HG02623 (cell line): Measurements from ENCODE around the gene DKK3.

Experiments
- ATAC-seq: cut with Tn5 transposase; IDR thresholded peaks from one replicate; pipeline ENCODE4 v1.9.1; 2021; ENCODE audit warnings: moderate library complexity; ENCODE audit not compliant: unreplicated experiment

DKK3 gene

DNA sequence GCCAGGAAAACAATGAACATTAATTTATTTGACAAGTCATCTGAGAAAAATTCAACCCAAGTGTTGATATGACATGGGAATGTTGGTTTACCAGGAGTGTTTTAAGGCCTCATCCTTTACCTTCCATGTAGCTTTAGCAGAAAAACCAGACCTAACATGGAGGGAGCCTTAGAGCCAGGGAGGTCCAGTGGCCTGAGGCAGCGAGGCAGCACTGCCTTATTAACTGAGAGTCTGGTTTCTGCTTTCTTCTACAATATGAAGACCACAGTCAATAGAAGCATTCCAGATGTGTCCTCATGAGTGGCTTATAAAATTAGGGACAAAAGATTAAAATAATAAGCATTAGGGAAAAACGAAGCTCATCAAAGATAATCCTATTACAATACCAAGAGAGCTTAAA is 61.5 kb downstream of the DKK3 start:
- no peak for ATAC-seq

DNA sequence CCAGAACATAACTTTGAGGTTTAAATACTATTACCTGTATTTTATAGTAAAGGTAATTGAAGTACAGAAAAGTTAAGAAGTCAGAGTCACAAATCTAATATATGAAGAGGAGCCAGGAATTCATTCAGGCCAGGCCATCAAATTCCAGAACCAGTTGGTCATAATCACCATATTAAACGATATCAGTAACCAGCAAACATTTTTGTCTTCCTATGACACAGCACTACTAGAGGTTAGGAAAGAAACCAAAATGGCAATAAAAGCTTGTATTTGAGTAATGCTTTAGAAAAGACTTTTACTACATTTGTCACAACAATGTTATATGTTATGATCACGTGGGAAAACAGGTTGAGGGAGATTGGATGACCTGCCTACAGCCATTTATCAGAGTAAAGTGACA is 62.2 kb downstream of the DKK3 start:
- ATAC-seq, result no peak

DNA sequence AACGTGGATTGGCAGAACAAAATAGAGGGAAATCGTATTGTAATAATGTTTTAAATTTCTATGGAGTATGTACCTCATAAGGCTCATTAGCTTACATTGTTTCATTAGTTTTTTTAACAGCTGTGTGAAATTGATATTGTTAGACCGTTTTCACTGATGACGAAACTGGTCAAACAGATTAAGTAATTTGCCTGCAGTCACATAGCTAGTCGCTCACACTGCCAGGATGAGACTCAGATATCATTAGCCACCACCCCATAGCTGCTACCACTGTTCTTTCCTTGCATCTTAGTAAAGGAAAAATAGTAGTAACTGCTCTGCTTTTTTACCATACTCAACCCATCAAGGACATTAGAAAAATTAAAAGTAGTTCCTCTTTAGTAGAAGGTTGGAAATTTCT is 64.0 kb downstream of the DKK3 start:
- no peak for ATAC-seq

DNA sequence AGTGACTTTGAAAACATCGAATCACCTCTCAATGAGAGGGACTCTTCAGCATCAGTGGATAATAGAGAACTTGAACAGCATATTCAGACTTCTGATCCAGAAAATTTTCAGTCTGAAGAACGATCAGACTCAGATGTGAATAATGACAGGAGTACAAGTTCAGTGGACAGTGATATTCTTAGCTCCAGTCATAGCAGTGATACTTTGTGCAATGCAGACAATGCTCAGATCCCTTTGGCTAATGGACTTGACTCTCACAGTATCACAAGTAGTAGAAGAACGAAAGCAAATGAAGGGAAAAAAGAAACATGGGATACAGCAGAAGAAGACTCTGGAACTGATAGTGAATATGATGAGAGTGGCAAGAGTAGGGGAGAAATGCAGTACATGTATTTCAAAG is 65.8 kb downstream of the DKK3 start:
- no peak for ATAC-seq

DNA sequence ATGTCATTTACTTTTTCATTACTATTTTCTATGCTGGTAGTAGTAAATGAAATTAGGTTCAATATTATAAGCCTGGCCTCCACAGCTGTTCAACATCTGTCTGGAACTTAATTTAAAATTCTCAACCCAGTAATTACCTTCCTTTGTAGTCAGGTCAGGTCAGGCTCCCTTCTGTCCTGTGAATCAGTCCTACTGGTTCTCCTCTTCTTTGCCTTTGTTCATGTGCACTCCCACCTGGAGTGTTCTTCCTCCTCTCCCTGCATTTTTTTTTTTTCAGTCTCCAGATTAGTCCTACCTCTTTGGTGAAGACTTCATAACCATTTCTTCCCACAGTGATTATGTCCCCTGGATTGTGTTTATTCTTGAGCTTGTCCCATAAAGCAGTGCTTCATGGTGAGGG is 67.9 kb downstream of the DKK3 start:
- ATAC-seq, result no peak

DNA sequence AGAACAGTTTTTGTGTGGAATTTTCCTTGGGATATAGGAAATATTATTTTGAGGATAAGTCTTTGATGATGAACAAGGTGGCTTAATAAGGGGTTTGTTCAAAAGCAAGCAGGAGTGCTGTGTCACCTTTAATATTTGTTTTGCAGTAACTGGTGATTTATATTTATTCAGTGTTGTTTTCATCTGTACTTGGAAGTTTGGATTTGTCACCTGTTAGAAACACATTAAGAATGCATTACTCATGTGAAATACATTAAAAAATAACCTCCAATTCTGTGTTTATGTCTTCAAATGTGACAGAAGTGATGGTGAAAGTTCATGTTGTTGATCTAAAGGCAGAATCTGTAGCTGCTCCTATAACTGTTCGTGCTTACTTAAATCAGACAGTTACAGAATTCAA is 70.5 kb downstream of the DKK3 start:
- no peak for ATAC-seq

DNA sequence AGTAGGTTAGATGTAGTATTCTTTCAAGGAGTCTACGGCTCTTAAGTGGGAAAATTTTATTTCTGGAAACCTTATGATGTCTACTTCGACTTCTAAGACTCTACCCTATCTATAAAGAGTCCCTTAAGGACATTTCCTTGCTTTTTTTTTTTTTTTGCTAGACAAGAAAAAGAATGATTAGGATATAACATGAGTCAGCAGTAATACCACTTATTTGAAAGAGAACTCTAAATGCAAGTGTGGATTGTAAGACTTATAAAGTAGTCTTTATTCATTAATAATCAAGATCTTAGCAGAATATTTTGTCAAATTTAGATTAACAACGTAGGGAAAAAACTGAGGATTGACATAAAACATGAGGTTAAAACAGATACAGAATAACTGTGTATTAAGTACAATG is 71.0 kb downstream of the DKK3 start:
- ATAC-seq, result no peak

DNA sequence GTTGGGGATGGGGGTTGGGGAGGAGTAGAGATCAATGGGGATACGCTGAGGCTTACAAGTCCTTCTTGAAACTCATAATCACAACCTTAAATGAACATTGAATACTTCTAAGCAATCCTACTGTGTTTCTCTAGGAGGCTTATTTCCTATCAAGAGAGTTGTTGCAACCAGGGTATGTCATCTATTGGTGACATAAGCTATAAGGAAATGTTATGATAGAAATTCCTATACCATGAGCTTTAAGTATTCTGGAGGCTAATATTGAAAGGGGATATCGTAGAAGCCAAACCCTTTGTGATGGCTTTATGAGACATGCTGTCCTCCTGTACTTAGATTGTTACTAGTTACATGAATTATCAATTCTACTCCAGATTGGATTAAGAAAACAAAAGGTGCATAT is 72.9 kb downstream of the DKK3 start:
- no peak for ATAC-seq

DNA sequence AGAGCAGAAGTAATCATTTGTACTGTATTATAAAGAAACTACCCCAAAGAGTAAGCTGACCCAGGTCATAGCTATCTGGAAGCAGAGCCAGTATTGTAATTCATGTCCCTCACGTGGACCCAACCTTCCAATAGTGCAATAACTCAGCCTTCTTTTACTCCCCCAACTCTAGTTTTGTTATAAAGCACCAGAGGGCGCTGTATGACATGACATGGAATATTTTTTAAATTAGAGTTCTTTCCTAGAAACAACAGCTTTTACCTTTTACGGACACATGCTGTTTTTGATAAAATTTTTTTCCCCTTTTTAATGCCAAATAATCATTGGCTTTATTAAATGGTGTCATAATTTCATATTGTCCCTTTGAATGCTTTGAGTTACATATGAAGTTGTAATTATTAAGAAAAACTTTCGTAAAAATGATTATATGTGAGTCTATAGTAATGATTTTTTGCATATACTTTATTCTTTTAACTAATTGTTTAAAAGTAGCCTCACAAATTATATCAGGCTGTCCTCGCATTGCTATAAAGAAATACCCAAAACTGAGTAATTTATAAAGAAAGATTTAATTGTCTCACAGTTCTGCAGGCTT is 76.9 kb downstream of the DKK3 start:
- ATAC-seq, result no peak

DNA sequence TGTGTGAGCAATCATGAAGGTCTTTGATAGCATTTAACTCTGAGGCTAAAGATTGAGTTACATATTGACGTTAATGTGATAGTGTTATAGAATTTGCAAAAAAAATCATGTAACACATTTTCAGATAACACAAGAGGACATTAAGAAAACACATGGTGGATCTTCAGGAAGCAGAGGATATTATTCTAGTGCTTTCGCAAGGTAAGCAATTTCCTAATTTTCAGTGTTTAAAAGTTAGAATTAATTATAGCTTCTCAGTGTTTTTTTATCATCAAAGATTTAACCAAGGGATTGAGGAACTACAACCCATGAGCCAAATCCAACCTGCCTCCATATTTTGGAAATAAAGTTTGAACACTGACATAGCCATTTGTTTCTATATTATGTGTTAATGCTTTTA is 78.5 kb downstream of the DKK3 start:
- no peak for ATAC-seq

DNA sequence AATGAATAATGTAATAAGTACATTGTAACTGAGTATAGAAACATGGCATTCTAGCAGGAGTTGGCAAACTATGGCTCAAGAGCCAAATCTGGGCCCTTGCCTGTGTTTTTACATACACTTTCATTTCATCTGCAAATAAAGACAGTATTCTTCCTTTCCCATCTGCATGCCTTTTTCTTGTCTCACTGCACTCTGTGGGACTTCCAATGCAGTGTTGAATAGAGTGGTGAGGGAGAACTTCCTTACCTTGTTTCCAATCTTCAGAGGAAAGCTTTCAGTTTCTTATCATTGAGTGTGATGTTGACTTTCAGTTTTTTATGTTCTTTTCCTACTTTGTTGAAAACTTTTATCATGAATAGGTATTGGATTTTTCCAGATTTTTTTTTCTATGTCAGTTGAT is 84.6 kb downstream of the DKK3 start:
- ATAC-seq, result no peak

DNA sequence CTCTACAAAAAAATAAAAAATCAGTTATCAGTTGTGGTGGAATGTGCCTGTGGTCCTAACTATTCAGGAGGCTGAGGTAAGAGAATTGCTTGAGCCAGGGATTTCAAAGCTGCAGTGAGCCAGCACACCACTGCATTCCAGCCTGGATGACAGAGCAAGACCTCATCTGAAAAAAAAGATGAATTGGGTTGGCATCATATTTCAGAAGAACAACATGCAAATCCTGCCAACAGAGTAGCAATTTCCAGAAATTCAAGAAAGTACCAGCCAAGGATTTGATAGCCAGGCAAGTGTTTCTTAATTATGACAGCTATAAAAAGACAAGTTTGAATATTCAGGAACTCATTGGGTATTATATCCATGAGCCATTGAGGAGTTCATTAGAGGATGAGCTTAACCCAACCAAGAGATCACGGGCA is 91.4 kb downstream of the DKK3 start:
- ATAC-seq, result no peak

DNA sequence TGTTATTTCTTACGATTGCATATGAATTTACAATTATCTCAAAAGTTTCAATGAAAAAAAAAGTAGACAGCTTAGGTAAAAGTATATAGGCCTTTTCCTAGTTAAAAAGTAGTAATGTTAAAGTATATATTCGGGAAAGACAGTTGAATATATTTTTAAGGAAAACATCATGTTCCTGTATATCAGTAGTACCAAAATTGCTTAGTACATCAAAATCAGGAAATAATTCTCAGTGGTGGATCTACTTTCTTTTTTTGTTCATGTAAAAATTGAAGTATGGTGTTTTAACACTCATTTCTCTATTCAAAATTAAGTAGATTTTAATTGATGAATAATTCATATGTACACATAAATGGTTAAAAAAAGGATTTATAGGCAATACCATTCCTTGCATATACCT is 92.8 kb downstream of the DKK3 start:
- ATAC-seq, result no peak

DNA sequence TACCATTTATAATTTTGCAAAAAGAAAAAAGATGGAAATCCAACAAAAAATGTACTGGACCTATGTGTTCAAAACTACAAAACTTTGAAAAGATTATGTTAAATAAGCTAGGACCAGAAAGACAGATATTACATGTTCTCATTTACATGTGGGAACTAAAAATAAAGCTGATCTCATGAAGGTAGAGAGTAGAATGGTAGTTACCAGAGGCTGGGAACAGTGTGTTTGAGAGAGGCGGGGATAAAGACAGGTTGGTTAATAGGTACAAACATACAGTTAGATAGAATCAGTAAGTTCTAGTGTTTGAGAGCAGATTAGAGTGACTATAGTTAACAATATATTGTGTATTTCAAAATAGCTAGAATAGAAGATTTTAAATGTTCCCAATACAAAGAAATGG is 95.0 kb downstream of the DKK3 start:
- no peak for ATAC-seq
